ENCODE data around the gene ZSCAN9. TPM values are rescaled to one million over a fixed set of nuclear protein-coding genes. Genes with fewer than 3 reads are reported as not detected.

The ZSCAN9 gene
- total RNA-seq, 1 experiment from 2014 or later, result 7.3 TPM

DNA sequence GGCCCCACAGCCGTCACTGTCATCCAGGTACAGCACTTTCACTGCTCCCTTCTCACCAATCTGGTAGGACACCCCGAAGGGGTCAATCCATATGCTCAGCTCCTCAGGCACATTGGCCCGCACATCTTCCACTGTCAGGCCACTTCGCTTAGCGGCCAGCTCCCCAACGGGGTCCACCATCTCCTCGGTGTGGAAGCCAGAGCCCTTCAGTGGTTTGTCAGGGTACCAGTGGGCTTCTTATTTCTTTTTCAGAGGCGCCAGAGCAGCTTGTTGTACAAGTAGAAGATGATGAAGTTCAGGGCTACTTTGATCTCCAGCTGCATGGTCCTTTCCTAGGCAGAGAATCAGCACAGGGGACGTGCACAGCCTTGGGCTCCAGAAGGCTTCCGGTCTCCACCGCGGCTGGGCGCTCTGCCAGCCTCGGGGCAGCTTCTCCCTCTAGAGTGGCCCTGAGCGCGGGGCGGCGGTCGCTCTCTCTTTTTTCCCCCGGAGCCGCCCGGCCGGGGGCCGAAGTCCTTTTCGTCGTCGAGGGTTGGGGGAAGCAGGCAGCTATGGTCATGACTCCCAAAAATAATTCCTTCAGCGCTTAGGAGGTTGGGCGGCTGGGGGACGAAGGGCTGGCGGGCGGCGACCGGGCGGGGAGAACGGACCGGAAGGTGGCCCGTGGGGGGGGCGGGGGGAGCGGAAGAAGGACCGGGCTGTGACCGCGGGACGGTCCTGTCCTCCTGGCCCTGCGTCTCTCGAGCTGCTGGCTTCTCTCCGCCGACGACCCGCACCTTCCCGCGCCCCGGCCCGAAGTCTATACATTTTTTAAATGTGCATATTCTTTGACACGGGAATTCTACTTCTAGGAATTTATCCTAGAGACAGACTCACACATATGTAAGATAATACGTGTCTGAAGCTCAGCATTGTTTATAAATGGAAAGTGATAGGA, 6.5 kb upstream of the ZSCAN9 start:
- in situ Hi-C loops (cut with HindIII; ENCODE audit: low sequenced_read_pairs), result no loop called here
- peak; percentile 69 for DNase-seq (ENCODE audit: low spot score)

DNA sequence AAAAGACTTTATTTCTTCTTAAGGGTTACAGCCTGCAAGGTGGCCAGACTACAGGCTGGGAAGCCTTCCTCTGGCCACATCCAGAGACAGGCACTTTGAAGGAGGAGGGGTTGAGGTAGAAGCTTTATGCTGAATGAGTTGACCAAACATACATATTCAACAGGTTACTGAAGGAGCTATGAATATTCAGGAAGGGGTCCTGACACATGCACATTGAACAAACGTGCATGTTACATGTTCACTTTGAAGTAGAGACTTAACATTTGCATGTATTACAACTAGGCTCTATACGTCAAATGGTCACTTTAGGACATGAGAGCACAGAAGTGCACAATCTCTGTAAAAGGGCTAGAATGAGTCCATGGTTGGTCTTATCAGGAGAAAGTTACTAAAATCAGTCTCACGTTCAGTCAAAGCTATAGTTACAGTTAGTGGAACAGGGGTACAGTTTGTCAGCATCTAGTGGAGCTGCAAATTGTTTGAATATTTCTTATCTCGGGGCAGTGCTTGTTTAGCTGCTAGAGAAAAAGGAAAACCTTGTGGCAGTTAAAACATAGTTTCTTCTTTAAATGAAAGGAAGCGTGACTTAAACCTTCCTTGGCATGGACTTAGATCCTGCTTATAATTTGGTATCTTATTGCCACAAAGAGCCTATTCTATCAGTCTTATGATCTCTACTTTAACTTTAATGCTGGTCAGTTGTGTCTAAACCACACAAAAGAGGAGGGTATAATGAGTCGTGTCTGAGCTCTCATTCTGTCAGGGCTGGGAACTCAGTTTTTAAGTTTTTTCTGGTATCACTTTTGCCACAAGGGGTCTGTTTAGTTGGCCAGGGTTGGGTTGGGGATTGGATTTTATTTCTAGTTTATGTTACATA, 4.6 kb upstream of the ZSCAN9 start:
- in situ Hi-C loops (cut with HindIII; ENCODE audit: low sequenced_read_pairs), result no loop called here

DNA sequence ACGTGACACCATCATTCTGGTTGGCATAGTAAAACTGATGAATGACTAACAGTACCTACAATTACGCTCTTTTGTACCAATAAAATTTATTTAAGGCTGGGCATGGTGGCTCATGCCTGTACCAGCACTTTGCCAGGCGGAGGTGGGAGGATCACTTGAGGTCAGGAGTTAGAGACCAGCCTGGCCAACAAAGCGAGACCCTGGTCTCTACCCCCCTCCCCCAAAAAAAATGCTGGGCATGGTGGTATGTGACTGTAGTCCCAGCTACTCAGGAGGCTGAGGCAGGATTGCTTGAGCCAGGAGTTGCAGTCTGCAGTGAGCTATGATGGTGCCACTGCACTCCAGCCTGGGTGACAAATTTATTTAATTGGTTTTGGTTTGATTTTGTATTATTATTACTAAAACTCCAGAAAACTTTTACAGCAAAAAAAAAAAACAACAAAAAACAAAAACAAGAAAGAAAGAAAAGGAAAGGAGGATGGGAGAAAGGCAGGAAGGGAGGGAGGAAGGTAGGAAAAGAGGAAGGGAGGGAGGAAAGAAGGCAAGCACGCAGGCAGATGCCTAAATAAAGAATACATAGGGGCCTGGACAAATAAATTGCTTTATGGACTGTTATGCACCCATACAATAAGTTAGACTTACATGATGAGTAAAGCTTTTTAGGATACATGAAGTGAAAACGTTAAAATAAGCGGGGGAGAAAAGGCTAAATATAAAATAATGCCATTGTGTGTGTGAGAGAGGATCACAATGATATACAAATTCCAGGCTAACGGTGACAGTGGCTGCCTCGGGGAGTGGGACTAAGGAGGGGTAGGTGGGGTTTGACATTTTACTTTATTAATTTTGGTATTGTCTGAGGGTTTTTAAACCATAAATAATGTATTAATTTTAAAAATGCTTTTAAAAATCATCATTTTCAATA, 682 bp upstream of the ZSCAN9 start:
- DNase-seq (ENCODE audit: low spot score), result no peak
- in situ Hi-C loops (cut with HindIII; ENCODE audit: low sequenced_read_pairs), result no loop called here

More for the DNA sequence above, 4.6 kb upstream of the ZSCAN9 start:
- DNase-seq (ENCODE audit: low spot score), result no peak

DNA sequence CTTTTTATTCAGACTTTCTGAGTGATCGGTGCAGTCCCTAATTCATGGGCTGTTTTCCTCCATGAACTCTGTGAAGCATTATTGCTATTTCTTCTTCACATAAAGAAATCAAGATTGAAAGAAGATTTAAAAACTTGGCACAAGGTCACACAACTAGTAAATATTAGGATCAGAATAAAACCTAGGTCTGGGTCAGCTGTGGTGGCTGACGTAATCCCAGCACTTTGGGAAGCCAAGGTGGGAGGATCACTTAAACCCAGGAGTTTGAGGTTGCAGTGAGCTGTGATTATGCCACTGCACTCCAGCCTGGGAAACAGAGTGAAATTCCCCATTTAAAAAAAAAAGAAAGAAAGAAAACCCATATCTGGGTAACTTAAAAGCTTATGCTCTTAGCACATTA, 1.4 kb downstream of the ZSCAN9 start:
- in situ Hi-C loops (cut with HindIII; ENCODE audit: low sequenced_read_pairs), result no loop called here
- no peak for DNase-seq (ENCODE audit: low spot score)

DNA sequence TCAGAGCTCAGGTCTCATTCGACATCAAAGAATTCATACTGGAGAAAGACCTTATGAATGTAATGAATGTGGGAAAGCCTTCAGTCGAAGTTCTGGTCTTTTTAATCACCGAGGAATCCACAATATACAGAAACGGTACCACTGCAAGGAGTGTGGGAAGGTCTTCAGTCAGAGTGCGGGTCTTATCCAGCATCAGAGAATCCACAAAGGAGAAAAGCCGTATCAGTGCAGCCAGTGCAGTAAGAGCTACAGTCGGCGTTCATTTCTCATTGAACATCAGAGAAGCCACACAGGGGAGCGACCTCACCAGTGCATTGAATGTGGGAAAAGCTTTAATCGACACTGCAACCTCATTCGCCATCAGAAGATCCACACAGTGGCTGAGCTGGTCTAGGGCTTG, 7.7 kb downstream of the ZSCAN9 start:
- no peak for DNase-seq (ENCODE audit: low spot score)
- in situ Hi-C loops (cut with HindIII; ENCODE audit: low sequenced_read_pairs), result no loop called here

DNA sequence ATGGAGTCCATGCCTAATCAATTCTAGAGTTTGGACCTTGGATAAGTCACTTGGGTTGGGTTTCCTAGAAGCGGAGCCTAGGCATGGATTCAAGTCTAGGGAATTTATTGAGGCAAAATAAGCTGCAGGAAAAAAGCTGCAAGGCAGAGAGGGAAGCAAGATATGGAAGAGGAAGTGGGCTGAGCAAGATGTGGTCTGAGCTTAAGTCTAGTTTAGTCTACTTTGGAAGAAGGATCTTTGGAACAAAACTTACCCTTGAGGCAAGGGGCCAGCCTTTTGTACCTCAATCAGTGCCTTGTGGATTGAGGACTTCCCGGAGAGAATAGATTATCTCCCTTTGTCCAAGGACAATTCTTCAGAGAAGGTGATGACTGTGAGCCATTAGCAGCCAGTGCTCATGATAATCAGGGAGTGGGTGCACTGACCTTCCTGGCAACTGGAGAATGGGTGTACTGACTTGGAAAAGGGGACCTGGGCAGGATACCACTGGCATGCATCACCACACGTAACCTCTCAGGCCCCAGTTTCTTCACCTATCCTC, 10.9 kb downstream of the ZSCAN9 start:
- no peak for DNase-seq (ENCODE audit: low spot score)
- in situ Hi-C loops (cut with HindIII; ENCODE audit: low sequenced_read_pairs), result no loop called here

DNA sequence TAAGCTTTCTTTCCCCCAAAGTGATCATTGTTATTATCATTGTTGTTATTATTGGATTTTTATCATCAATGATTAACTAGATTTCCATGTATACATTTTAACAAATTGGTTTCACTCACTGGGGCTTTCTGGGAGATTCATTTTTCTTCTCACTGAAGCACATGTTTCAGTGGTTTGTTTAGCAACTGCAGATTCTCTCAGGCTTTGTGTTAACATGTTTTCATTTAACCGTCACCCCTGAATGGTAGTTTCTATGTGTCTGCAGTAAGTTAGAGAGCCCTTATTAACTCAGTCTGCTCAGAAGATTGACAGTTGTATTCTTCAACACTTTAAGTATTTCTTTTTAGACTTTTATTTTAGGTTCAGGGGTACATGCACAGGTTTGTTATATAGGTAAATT, 14.6 kb downstream of the ZSCAN9 start:
- no peak for DNase-seq (ENCODE audit: low spot score)
- in situ Hi-C loops (cut with HindIII; ENCODE audit: low sequenced_read_pairs), result no loop called here

DNA sequence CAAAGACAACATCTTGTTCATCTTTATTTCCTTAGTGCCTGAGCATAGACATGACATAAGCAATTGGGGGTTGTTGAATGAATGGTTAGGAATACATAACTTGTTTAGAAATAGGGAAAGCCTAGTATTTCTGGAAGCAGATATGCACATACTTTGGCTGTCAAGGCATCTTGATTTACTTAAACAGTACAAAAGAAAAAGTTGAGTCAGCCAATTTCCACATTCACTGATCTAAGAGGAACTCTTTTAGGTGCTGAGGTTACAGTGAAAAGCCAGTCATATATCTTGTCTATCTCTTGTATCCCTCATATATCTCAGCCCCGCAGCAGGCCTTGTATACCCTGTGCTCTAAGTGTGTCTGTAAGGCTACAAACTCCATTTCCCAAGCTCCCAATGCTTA, 15.4 kb downstream of the ZSCAN9 start:
- in situ Hi-C loops (cut with HindIII; ENCODE audit: low sequenced_read_pairs), result no loop called here
- DNase-seq (ENCODE audit: low spot score), result no peak

DNA sequence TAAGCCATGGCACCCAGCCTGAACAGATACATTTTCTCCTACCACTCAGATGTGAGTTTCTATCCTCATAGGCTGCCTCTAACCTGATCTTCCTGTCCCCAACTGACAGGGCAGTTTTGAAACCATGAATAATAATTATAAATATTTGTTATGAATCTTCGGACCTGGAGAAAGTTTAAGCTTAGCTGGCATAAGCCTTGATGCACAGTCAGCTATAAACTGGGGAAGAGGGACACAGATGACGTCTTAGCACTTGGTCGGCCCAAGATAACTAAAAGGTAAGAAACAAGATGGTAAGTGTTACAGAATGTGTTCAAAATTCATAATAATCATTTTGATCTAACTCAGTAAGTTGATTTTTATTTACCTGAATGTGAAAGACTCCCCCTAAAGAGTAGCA, 18.9 kb downstream of the ZSCAN9 start:
- in situ Hi-C loops (cut with HindIII; ENCODE audit: low sequenced_read_pairs), result no loop called here

DNA sequence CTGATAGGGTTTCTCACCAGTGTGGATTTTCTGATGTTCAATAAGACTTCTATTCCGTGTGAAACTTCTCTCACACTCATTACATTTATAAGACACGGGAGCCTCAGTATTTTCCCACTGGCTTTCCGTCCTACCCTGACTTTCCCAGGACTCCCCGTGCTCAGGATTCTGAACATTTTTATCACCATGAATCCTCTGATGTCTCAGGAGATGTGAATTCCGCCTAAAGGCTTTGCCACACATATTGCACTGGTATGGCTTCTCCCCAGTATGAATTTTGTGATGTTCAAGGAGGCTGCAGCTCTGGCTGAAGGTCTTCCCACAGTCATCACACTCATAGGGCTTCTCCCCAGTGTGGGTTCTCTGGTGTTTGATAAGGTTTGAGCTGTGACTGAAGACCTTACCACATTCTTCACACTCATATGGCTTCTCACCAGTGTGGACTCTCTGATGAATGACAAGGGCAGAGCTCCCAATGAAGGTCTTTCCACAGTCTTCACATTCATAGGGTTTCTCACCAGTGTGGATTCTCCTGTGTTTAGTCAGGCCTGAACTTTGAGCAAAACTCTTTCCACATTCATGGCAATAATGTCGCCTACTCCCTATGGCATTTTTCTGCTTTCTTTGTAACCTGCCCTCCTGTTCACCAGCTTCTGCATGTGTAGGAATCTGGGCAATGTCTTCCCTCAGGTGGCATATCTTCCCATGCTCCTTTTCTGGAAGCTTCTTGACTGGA, 20.3 kb downstream of the ZSCAN9 start:
- in situ Hi-C loops (cut with HindIII; ENCODE audit: low sequenced_read_pairs), result no loop called here
- no peak for DNase-seq (ENCODE audit: low spot score)

More for the DNA sequence above, 18.9 kb downstream of the ZSCAN9 start:
- DNase-seq (ENCODE audit: low spot score), result no peak

DNA sequence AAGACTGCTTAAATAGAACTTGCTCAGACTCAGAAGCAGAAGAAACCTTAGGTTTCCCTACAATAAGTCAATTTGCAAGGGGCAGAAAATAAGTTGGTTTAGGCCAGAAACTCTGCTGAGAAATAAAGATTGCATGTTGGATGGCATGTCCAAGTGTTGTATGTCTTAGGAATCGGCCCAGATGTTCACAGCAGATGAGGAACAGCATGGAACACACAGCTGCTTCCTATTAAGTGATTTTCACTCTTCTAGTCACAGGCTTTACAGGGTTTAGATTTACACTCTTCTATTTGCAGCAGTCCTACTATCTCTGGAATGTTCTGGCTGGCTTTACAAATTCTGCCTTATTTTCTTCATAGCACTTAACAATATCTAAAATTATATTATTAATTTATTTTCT, 23.8 kb downstream of the ZSCAN9 start:
- in situ Hi-C loops (cut with HindIII; ENCODE audit: low sequenced_read_pairs), result no loop called here
- DNase-seq (ENCODE audit: low spot score), result no peak

DNA sequence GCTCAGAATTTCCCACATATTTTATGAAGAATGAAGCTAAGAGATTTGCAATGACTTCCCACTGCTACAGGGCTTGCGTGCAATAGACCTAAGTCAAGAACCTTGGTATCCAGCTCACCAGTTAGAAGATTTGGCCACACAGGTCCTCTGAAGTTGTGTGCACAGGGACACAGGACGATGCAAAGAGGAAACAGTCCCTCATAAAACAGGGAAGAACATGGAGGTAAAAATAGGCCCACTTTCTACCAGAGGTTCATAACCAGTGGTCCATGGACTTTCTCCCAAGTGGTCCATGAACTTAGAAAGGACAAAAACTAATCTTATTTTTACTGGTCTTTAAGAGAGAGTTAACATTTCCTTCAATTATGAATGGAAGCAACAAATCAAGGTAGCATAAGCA, 25.7 kb downstream of the ZSCAN9 start:
- in situ Hi-C loops (cut with HindIII; ENCODE audit: low sequenced_read_pairs), result no loop called here
- DNase-seq (ENCODE audit: low spot score), result no peak

DNA sequence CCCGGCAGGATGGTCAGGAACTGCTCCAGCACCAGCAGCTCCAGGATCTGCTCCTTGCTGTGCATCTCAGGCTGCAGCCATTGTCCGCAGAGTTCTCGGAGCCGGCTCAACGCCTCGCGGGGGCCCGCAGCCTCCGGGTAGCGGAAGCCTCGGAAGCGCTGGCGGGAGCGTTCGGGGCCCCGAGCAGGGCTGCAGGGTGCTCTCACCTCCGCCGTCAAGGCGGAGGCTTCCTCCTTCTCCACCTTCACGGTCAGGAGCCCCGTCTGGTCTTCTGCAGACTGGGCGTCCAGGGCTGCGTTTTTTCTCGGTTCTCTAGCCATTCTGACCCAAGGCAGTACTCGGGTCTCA, 26.6 kb downstream of the ZSCAN9 start:
- no peak for DNase-seq (ENCODE audit: low spot score)
- in situ Hi-C loops (cut with HindIII; ENCODE audit: low sequenced_read_pairs), result no loop called here

DNA sequence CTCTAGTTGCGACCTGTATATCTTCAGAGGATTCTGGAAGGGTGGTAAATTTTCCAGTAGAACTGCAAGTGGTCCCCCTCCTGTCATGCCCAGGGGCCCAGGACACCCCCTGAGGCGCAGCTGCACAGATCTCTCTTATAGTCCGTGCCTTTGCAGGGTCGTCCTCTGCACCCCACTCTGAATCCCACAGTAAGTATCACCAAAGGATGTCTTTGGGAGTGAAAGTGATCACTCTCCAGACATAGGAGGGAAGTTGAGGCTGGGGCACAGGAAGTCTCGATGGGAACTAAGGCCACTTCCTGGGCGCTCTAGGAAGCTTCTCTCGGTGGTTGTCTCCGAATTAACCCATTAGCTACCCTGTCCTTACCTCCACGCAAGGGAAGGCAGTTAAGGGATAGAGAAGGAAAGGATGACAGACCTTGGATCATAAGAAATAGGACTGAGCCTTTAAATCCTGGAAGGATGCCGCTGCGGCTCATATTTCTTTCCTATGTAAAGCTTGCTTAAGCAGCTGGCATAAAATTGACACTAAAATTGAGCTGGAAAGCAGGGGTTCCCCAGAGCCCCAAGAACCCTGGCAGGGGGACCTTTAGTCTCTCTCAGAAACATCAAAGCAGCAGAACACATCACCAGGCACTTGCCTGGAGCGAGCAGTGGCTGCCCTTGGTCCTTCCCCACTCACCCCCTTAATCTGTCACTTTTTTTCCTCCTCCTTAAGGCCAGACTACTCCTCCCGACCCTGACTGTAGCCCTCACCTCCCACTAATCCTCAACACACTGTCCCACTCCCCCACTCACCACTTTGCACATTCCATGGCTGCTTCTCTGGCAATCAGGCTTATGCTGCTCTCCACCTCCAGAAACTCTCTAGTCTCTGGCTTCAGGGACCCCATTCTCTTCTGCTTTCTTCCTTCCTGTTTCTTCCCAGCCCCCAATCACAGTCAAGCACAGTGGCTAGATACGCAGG, 27.2 kb downstream of the ZSCAN9 start, which contains the start of gene ZKSCAN4:
Gene ZKSCAN4, minus strand, starts transcription at position 261 of the 967 bp plus-strand sequence. CDS start 289 bp downstream, outside the sequence.
- peak; percentile 95 for DNase-seq (ENCODE audit: low spot score)
- in situ Hi-C loops (cut with HindIII; ENCODE audit: low sequenced_read_pairs), result no loop called here

DNA sequence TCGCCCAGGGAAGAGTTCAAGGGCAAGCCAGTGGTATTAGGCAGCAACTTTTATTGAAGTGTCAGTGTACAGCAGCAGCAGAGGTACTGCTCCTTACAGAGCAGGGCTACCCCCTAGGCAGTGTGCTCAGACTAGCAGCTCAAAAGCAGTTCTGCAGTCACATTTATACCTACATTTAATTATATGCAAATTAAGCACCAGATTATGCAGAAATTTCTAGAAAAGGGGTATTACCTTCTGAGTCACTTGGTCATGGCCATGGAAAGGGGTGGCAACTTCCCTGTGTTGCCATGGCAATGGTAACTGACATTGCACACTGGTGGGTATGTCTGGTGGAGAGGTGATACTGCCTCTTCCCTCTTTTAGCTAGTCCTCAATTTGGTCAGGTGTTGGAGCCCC, 29.0 kb downstream of the ZSCAN9 start:
- in situ Hi-C loops (cut with HindIII; ENCODE audit: low sequenced_read_pairs), result no loop called here
- DNase-seq (ENCODE audit: low spot score), result no peak

DNA sequence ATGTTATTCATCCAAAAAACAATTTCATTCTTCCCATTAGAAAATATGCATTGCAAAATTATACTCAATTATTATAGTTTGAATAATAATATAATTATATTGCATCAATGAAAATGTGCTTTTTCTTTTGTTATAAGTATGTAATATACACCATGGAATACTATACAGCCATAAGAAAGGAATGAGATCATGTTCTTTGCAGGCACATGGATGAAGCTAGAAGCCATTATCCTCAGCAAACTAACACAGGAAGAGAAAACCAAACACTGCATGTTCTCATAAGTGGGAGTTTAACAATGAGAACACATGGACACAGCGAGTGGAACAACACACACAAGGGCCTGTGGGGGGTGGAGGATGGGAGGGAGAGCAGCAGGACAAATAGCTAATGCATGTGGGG, 32.0 kb downstream of the ZSCAN9 start:
- in situ Hi-C loops (cut with HindIII; ENCODE audit: low sequenced_read_pairs), result no loop called here
- no peak for DNase-seq (ENCODE audit: low spot score)
